Liver (tissue), 3 donors: ENCODE data around the gene FBLN1.

Source experiments
- CTCF ChIP-seq: fragments of 150-350 bp; IDR thresholded peaks from 2 replicates; pipeline ENCODE4 v1.5.1; 2017; ENCODE audit warnings: improper control_type of control experiment, low read depth, low read length; ENCODE audit not compliant: missing input control
- EGR1 ChIP-seq, 2 donors: IDR thresholded peaks; 2 replicates each; pipeline ENCODE4 v1.6.1; 2016 to 2018; ENCODE audit warnings: antibody characterized with exemption in 2 of 2, low read depth in 2 of 2
- FOXA1 ChIP-seq: IDR thresholded peaks from 2 replicates; pipeline ENCODE4 v1.6.1; 2016; ENCODE audit warnings: antibody characterized with exemption
- donor health status: healthy.
- donor health status: healthy.

- no peak for TF ChIP-seq CTCF
- TF ChIP-seq FOXA1 = no peak
- TF ChIP-seq EGR1 (IDR thresholded peaks at IDR 0.05; ENCODE audit: low read depth in 2 of 2) = no peak
Observed at GRCh38 chr22:45639747-45640102, 137.0 kb downstream of the FBLN1 start.
